ENCODE measurements around the gene ARL4A. TPM values are rescaled to one million over a fixed set of nuclear protein-coding genes. Genes with fewer than 3 reads are reported as not detected.

Gene ARL4A
- polyA plus RNA-seq, 1 experiment = 3.3 TPM

DNA sequence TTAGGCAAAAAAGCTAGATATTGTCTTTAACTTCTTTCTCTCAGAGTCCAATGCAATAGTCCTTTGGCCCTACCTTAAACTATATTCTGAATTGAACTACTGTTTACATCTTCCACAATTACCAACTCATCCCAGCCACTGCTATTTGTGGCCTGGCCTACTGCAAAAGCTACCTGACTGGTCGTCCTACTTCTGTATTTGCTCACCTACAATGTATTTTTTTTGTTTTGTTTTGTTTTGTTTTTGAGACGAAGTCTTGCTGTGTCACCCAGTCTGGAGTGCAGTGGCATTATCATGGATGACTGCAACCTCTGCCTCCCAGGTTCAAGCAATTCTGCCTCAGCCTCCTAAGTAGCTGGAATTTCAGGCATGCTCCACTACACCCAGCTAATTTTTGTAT lies 51.2 kb downstream of the ARL4A start:
- CTCF ChIA-PET = no interaction called here
- no peak overlapping the region for H3K4me3 ChIP-seq (ENCODE audit: low read depth, low read length)
- POLR2A ChIA-PET = no interaction called here

More for the DNA sequence above, 51.2 kb downstream of the ARL4A start:
- no peaks in the 10 kb centered on the region for H3K27me3 ChIP-seq (ENCODE audit: control insufficient read depth, insufficient read depth, low read length)
- DNase-seq (ENCODE audit: low read depth) = no peak
- H3K36me3 ChIP-seq (ENCODE audit: control insufficient read depth, insufficient read depth, low read length) = no peaks in the 10 kb centered on the region
- TF ChIP-seq, protein P1, sequence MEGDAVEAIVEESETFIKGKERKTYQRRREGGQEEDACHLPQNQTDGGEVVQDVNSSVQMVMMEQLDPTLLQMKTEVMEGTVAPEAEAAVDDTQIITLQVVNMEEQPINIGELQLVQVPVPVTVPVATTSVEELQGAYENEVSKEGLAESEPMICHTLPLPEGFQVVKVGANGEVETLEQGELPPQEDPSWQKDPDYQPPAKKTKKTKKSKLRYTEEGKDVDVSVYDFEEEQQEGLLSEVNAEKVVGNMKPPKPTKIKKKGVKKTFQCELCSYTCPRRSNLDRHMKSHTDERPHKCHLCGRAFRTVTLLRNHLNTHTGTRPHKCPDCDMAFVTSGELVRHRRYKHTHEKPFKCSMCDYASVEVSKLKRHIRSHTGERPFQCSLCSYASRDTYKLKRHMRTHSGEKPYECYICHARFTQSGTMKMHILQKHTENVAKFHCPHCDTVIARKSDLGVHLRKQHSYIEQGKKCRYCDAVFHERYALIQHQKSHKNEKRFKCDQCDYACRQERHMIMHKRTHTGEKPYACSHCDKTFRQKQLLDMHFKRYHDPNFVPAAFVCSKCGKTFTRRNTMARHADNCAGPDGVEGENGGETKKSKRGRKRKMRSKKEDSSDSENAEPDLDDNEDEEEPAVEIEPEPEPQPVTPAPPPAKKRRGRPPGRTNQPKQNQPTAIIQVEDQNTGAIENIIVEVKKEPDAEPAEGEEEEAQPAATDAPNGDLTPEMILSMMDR (IDR thresholded peaks at IDR 0.05; ENCODE audit: insufficient read depth, low read depth, low read length) = no peak

Small RNA genes within 50 kb of the gene (small RNA-seq; reads per million reads assigned to genes)
- not detected for gene RF00264 (ENCODE audit: insufficient read length, low read depth, low replicate concordance)

Other genes starting within 250 kb of the ARL4A start
- 0.06 and 0.17 TPM in 2 replicates for gene SCIN, start 116.9 kb upstream of the ARL4A start, polyA plus RNA-seq (2011; rRNA removed)

All from BJ (cell line).